HFF-Myc (cell line): ENCODE measurements around the gene ADAMTSL5.

Experiments
- DNase-seq: peaks from one replicate; pipeline ENCODE4 v3.0.0-alpha.2; 2011; ENCODE audit warnings: low read depth; ENCODE audit errors: extremely low read depth
- H3K4me3 ChIP-seq: replicated peaks from 2 replicates; pipeline ENCODE4 v1.5.1; 2011; ENCODE audit warnings: low read depth, mild to moderate bottlenecking, control low read depth, low read length
- TF ChIP-seq, protein P1 (sequence below): IDR thresholded peaks from 2 replicates; pipeline ENCODE4 v1.5.1; 2012; ENCODE audit warnings: mild to moderate bottlenecking, low read depth, low read length, control low read depth; ENCODE audit errors: missing control alignments

ADAMTSL5 gene

DNA sequence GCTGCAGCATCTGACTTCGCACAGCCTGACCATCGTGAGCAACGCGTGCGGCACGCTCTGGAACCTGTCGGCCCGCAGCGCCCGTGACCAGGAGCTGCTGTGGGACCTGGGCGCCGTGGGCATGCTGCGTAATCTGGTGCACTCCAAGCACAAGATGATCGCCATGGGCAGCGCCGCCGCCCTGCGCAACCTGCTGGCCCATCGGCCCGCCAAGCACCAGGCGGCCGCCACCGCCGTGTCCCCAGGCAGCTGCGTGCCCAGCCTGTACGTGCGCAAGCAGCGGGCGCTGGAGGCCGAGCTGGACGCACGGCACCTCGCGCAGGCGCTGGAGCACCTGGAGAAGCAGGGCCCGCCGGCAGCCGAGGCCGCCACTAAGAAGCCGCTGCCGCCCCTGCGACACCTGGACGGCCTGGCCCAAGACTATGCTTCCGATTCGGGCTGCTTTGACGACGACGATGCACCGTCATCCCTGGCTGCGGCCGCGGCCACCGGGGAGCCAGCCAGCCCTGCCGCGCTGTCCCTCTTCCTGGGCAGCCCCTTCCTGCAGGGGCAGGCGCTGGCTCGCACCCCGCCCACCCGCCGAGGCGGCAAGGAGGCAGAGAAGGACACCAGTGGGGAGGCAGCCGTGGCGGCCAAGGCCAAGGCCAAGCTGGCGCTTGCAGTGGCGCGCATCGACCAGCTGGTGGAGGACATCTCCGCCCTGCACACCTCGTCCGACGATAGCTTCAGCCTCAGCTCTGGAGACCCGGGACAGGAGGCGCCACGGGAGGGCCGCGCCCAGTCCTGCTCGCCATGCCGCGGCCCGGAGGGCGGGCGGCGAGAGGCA lies 47.4 kb downstream of the ADAMTSL5 start:
- H3K4me3 ChIP-seq: no peak overlapping the region
- TF ChIP-seq, protein P1, sequence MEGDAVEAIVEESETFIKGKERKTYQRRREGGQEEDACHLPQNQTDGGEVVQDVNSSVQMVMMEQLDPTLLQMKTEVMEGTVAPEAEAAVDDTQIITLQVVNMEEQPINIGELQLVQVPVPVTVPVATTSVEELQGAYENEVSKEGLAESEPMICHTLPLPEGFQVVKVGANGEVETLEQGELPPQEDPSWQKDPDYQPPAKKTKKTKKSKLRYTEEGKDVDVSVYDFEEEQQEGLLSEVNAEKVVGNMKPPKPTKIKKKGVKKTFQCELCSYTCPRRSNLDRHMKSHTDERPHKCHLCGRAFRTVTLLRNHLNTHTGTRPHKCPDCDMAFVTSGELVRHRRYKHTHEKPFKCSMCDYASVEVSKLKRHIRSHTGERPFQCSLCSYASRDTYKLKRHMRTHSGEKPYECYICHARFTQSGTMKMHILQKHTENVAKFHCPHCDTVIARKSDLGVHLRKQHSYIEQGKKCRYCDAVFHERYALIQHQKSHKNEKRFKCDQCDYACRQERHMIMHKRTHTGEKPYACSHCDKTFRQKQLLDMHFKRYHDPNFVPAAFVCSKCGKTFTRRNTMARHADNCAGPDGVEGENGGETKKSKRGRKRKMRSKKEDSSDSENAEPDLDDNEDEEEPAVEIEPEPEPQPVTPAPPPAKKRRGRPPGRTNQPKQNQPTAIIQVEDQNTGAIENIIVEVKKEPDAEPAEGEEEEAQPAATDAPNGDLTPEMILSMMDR: peak; percentile 36
- no peak for DNase-seq

GRCh38 chr19:1461862-1462261 lies 51.0 kb downstream of the ADAMTSL5 start:
- no peak for DNase-seq
- TF ChIP-seq, protein P1: no peak
- H3K4me3 ChIP-seq: no peak overlapping the region

DNA sequence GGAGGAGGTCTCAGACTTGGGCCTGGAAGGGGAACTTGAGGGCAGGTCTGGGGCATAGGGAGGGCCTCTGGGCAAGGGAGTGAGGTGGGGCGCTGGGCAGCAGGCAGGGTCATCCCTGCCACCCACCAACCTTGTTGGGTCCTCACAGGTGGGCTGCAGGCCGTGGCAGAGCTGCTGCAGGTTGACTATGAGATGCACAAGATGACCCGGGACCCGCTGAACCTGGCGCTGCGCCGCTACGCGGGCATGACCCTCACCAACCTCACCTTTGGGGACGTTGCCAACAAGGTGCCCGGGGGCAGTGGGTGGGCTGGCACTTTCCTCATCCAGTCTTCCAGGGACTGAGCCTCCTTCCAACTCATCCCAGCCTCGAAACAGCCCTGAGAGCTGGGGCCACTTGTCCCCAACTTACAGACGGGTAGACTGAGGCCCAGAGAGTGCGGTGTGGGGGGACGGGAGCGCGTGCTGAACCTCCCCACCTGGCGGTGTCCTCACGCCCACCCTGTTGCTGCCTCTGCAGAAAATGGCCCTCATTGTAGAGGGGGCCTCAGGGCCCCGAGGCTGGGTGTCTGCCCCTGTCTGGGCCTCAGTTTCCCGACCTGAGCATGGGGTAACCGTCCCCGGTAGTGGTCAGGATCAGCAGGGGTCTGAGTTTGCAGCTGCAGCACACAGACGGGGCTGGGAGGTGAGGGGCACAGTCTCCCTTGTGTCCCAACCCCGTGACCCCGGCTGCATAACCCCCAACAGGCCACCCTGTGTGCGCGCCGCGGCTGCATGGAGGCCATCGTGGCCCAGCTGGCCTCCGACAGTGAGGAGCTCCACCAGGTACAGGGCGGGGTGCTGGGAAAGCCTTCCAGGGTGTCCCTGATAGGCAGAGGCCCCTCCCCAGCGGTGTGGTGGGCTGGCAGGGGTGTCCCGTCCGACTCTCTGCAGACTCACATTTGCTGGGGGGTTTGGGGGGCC lies 52.5 kb downstream of the ADAMTSL5 start:
- TF ChIP-seq, protein P1: no peak
- no peak overlapping the region for H3K4me3 ChIP-seq
- no peak for DNase-seq

DNA sequence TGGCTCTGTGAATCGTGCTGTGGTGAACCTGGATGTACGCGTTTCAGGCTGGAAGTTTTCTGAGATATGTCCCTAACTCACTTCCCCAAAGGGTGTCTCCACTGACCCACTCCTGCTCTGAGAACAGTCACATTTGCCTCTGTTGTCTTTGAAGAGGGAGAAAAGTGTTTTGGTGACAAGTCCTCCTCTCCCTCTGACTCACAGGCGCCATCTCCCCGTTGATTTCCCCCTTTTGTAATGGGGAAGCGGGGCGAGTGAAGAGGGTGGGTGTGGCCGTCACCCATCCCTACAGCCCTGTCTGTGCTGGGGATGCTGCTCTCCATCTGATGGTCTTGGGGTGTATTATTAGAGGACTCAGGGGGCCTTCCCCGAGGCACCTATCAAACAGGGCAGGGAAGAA lies 53.3 kb downstream of the ADAMTSL5 start:
- TF ChIP-seq, protein P1: no peak
- H3K4me3 ChIP-seq: no peak overlapping the region
- DNase-seq: no peak

GRCh38 chr19:1457892-1458291 lies 54.9 kb downstream of the ADAMTSL5 start:
- TF ChIP-seq, protein P1: no peak
- no peak for DNase-seq
- H3K4me3 ChIP-seq: no peak overlapping the region

- no peak for DNase-seq
- TF ChIP-seq, protein P1: no peak
- H3K4me3 ChIP-seq: no peak overlapping the region
Measured at GRCh38 chr19:1457031-1457739, 55.6 kb downstream of the ADAMTSL5 start.
